ENCODE data around the gene IPO13. TPM values are rescaled to one million over a fixed set of nuclear protein-coding genes. Genes with fewer than 3 reads are reported as not detected.

Gene IPO13, protein sequence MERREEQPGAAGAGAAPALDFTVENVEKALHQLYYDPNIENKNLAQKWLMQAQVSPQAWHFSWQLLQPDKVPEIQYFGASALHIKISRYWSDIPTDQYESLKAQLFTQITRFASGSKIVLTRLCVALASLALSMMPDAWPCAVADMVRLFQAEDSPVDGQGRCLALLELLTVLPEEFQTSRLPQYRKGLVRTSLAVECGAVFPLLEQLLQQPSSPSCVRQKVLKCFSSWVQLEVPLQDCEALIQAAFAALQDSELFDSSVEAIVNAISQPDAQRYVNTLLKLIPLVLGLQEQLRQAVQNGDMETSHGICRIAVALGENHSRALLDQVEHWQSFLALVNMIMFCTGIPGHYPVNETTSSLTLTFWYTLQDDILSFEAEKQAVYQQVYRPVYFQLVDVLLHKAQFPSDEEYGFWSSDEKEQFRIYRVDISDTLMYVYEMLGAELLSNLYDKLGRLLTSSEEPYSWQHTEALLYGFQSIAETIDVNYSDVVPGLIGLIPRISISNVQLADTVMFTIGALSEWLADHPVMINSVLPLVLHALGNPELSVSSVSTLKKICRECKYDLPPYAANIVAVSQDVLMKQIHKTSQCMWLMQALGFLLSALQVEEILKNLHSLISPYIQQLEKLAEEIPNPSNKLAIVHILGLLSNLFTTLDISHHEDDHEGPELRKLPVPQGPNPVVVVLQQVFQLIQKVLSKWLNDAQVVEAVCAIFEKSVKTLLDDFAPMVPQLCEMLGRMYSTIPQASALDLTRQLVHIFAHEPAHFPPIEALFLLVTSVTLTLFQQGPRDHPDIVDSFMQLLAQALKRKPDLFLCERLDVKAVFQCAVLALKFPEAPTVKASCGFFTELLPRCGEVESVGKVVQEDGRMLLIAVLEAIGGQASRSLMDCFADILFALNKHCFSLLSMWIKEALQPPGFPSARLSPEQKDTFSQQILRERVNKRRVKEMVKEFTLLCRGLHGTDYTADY
- total RNA-seq = 23.5 TPM

DNA sequence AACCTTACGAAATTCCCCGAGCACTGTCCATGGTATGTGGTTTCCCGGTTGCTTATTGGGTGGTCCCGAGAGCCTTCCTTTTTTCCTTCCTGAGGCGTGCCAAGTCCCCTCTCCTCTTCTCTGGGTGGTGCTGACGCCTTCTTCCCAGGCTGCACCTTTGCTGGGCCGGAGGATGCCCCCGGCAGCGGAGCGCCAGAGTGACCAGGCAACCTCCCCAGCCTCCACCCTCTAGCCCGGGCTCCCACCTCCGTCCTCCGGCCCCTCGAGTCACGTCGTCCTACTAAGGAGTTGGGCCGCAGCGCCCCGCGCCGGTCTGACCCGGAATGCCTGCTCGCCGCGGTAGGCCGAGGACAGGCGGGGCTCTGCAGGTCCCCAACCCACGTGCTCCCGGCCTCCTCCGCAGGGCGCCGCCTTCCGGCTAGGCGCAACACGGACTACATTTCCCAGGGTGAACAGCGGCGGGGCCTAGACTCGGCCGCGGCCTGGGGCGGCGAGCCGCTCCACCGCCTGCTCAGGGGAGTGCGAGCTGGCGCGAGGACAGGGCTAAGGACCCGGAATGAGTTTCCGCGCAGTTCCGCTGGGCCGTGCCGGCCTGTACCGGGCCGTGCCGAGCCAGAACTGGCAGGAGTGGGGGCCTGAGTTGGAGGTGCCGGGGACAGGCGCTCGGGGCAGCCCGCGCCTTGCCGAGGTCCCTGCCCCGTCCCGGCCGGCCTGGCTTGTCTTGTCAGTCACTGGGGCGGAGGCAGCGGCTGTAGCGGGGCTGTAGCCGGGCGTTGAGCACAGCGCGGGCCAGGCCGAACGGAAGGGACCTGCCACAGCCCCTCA lies at the start of gene IPO13:
IPO13 (plus strand) TSS at position 715 of the 825 bp plus-strand sequence. CDS start 651 bp downstream, outside the sequence.

DNA sequence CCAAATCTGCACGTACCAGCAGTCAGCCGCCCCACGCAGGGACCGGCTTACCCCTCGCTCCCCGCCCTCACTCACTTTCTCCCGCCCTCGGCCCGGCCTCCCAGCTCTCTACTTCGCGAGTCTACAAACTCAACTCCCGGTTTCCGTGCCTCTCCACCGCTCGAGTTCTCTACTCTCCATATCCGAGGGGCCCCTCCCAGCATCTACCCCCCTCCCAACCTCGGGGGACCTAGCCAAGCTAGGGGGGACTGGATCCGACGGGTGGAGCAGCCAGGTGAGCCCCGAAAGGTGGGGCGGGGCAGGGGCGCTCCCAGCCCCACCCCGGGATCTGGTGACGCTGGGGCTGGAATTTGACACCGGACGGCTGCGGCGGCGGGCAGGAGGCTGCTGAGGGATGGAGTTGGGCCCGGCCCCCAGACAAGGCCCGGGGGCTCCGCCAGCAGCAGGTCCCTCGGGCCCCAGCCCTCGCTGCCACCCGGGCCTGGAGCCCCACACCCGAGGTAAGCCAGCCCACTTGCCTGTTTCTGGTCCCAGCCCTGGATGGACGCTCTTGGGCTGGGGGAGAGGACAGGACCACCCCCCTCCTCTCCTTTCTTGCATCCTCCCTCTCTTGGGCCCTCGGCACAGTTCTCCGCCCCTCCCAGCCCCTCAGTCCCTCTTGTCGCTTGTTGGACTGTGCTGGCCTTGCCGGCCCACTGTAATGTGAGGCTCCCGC lies 13.2 kb upstream of the IPO13 start, which contains the start of gene ARTN:
ARTN (plus strand) TSS at position 416 of the 715 bp plus-strand sequence. CDS start 1,856 bp downstream, outside the sequence.

DNA sequence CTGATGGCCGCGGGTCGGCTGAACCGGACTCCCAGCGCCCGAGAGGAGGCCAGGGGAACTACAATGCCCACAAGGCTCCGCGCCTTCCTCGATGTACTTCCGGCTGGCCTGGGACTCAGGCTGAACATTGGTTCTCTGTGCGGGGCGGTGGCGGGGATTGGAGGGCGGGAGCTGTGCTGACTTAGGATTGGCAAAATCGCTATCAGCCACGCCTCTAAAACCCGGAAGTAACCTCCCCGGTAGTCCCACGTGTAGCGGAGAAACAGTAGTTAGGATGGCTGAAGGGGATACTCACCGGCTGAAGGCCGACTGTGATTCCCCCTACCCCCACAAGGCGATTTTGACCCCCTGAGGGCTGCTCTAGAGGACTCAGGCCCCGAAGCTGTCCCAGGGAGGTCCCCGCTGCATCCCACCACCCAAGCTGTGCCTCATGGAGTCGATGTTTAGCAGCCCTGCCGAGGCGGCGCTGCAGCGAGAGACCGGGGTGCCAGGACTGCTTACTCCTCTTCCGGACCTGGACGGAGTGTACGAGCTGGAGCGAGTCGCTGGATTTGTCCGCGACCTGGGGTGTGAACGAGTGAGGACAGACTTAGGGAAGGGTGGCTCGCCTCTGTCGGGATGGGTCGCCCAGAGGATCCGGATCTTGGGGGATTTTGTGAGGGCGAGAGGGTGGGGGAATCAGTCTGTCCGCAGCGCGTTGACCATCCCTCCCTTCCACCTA lies 23.2 kb downstream of the IPO13 start, which contains the start of gene DPH2:
DPH2 (plus strand) TSS at position 265 of the 721 bp plus-strand sequence; CDS start at position 431, 166 bp downstream.

DNA sequence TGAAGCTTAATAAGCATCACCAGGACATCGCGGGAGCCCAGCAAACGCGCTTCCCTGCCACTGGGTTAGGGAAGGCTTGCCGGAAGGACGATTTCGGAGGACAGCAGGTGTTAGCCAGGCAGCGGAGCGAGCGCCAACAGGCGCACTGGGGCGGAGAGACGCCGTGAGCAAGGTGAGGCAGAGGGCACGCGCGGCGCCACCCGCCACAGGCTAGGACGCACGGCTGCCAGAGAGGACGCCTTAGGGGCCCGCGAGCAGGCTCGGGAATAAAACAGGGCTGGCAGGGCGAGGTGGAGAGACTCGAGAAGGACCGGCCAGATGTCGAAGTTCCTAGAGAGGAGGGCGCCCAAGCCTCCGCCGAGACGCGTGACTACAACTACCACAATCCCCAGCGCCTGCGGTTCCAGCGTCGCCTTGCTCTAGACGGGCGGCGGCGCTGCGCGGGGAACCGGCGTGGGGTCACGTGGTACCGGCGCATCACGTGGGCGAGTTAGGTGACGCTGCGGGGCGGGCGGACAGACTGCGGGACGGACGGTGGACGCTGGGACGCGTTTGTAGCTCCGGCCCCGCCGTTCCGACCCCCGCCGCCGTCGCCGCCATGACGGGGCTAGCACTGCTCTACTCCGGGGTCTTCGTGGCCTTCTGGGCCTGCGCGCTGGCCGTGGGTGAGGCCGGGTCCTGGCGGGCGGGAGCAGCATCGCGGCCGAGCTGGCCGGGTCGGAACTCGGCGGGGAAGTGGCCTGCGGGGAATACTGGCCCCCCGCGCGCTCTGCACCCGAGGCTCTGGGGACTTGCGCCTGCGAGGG lies 27.9 kb downstream of the IPO13 start, which contains the start of gene ATP6V0B:
ATP6V0B (plus strand) TSS at position 518 of the 806 bp plus-strand sequence; CDS start at position 599, 81 bp downstream.

DNA sequence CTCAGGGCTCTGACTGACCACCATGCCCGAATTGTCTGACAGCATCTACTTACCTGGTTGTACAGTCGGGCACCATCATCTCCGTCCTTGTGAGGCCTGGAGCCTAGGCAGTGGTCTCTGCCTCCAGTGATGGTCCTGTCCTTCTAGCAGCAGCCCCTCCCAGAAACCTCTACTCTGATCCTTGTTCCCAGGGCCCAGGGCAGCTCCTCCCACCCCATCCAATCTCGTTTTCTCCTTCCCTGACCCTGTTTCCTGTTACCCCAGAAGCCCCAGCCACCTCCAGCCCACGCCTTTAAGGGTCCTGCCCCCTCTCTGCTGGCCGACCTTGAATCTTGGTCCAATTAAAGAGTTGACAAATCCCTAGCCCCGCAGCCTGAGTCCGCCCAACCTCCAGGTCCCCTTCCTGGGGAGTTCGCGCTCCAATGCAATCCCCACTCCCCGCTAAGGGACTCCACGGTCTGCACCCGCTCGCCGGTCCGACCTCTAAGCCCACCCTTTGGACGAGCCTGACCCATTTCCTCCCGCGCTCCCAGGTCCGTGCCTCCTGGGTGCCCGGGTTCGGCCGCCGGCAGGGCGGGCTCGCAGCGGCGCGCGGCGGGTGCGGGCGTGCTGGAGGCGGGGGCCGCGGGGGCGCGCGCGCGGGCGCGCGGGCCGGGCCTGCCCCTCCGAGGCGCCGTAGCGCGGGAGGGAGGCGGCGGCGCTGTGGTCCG lies 32.0 kb downstream of the IPO13 start, which contains the start of gene B4GALT2:
B4GALT2 (plus strand) TSS at position 660 of the 710 bp plus-strand sequence. CDS start 1,951 bp downstream, outside the sequence.

DNA sequence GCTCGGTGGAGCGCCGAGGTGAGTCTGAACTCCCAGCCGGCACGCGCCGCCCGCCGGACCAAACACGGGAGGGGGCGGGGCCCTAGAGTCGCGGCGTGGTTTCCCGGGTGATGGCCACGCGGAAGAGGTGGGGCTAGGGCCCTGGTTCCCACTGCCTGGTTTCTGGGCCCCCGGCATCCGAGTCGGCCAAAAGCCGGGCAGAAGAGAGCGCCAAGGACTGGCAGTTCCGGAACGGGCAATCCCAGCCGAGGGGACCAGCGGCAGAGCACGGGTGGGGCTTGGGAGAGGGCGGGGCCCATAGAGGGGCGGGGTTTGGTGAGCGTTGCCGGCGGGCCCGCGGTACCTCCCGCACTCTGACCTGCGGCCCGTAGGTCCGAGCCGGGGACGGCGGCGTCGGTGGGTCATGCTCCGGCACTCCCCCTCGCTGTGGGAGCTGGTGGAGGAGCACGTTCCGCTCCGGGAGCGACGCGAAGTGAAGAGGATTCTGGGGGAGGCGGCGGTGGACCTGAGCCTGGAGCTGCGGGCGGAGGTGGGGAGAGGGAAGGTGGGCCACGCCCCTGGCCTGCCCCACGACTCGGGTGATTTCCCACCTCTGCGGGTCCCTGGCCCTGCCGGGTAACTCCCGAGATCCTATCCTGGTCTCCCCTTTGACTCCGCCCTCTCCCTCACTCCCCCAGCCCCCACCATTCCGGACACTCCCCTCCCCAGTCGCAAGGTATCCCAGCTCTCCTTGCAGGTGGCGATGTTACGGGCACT lies 44.9 kb downstream of the IPO13 start, which contains the start of gene CCDC24:
CCDC24 (plus strand) TSS at position 124 of the 756 bp plus-strand sequence; CDS start at position 404, 280 bp downstream.

Other genes with a start within 250 kb of the IPO13 start
- 60.1 TPM for gene ST3GAL3, start 239.4 kb upstream of the IPO13 start, total RNA-seq
- 0.31 TPM for gene ARTN, start 13.1 kb upstream of the IPO13 start, total RNA-seq
- gene DPH2, start 23.1 kb downstream of the IPO13 start, total RNA-seq = 18.8 TPM
- gene ATP6V0B, start 28.0 kb downstream of the IPO13 start, total RNA-seq = 126 TPM
- gene B4GALT2, start 32.3 kb downstream of the IPO13 start, total RNA-seq = 82.0 TPM
- 7.8 TPM for gene CCDC24, start 44.6 kb downstream of the IPO13 start, total RNA-seq
- gene SLC6A9, start 84.5 kb downstream of the IPO13 start, total RNA-seq = 5.9 TPM
- not detected for gene KLF17, start 171.9 kb downstream of the IPO13 start, total RNA-seq
- gene KLF18, start 194.7 kb downstream of the IPO13 start, total RNA-seq = not detected